H9 (cell line): ENCODE measurements around the gene TBC1D19. TPM values are rescaled to one million over a fixed set of nuclear protein-coding genes. Genes with fewer than 3 reads are reported as not detected.

Source experiments
- DNase-seq: peaks from one replicate; pipeline ENCODE4 v3.0.0-alpha.2; 2017
- H2AFZ ChIP-seq: one replicate; pipeline ENCODE4 v1.6.1; 2013; ENCODE audit warnings: mild to moderate bottlenecking, low read length, control low read depth, moderate library complexity
- H2AK5ac ChIP-seq: 2 replicates; pipeline ENCODE4 v1.6.1; 2013; ENCODE audit warnings: low read length, control low read depth, mixed read lengths; ENCODE audit not compliant: insufficient read length
- H2BK120ac ChIP-seq: one replicate; pipeline ENCODE4 v1.6.1; 2013; ENCODE audit warnings: low read depth, mild to moderate bottlenecking, low read length, control low read depth, inconsistent platforms; ENCODE audit not compliant: poor library complexity, severe bottlenecking
- H2BK12ac ChIP-seq: 2 replicates; pipeline ENCODE4 v1.6.1; 2013; ENCODE audit warnings: low read length, control low read depth, mixed read lengths, low read depth; ENCODE audit not compliant: insufficient read length
- H2BK15ac ChIP-seq: 2 replicates; pipeline ENCODE4 v1.6.1; 2013; ENCODE audit warnings: low read depth, low read length, control low read depth
- H2BK20ac ChIP-seq: one replicate; pipeline ENCODE4 v1.6.1; 2013; ENCODE audit warnings: low read depth, mild to moderate bottlenecking, low read length, control low read depth, inconsistent platforms; ENCODE audit not compliant: poor library complexity, severe bottlenecking
- H2BK5ac ChIP-seq: 2 replicates; pipeline ENCODE4 v1.6.1; 2013; ENCODE audit warnings: low read length, control low read depth, mixed read lengths; ENCODE audit not compliant: insufficient read length
- H3K14ac ChIP-seq: 2 replicates; pipeline ENCODE4 v1.6.1; 2013; ENCODE audit warnings: low read length, control low read depth; ENCODE audit not compliant: insufficient read depth
- H3K18ac ChIP-seq: 2 replicates; pipeline ENCODE4 v1.6.1; 2013; ENCODE audit warnings: low read depth, mild to moderate bottlenecking, mixed read lengths, low read length, control low read depth; ENCODE audit not compliant: insufficient read length
- H3K23ac ChIP-seq: 2 replicates; pipeline ENCODE4 v1.6.1; 2013; ENCODE audit warnings: low read length, control low read depth, mixed read lengths, low read depth; ENCODE audit not compliant: insufficient read length
- H3K23me2 ChIP-seq: 2 replicates; pipeline ENCODE4 v1.6.1; 2013; ENCODE audit warnings: low read depth, mild to moderate bottlenecking, mixed read lengths, low read length, control low read depth; ENCODE audit not compliant: insufficient read length, poor library complexity, severe bottlenecking
- H3K27ac ChIP-seq: 2 replicates; pipeline ENCODE4 v1.5.1; 2013; ENCODE audit warnings: low read length, control low read depth, mixed read lengths, low read depth; ENCODE audit not compliant: insufficient read length
- H3K27me3 ChIP-seq: 2 replicates; pipeline ENCODE4 v1.6.1; 2013; ENCODE audit warnings: low read length, control low read depth, inconsistent platforms; ENCODE audit not compliant: insufficient read depth
- H3K4ac ChIP-seq: 2 replicates; pipeline ENCODE4 v1.6.1; 2013; ENCODE audit warnings: low read depth, mild to moderate bottlenecking, control low read depth, inconsistent platforms, low read length, moderate library complexity
- H3K4me1 ChIP-seq: 2 replicates; pipeline ENCODE4 v1.6.1; 2013; ENCODE audit warnings: low read length, control low read depth, inconsistent platforms; ENCODE audit not compliant: insufficient read depth
- H3K4me2 ChIP-seq: 2 replicates; pipeline ENCODE4 v1.6.1; 2013; ENCODE audit warnings: low read length, control low read depth, mixed read lengths; ENCODE audit not compliant: insufficient read length, insufficient read depth
- H3K56ac ChIP-seq: 2 replicates; pipeline ENCODE4 v1.6.1; 2013; ENCODE audit warnings: low read depth, mild to moderate bottlenecking, mixed read lengths, low read length, control low read depth; ENCODE audit not compliant: insufficient read length
- H3K79me1 ChIP-seq: 2 replicates; pipeline ENCODE4 v1.6.1; 2013; ENCODE audit warnings: low read depth, mild to moderate bottlenecking, moderate library complexity, low read length, control low read depth, inconsistent platforms; ENCODE audit not compliant: insufficient read depth, poor library complexity, severe bottlenecking
- H3K79me2 ChIP-seq: 2 replicates; pipeline ENCODE4 v1.6.1; 2013; ENCODE audit warnings: low read length, control low read depth, inconsistent platforms; ENCODE audit not compliant: insufficient read depth
- H3K9ac ChIP-seq: 2 replicates; pipeline ENCODE4 v1.6.1; 2013; ENCODE audit warnings: low read length, control low read depth, mixed read lengths; ENCODE audit not compliant: insufficient read length; ENCODE audit errors: extremely low read depth
- H3K9me3 ChIP-seq: one replicate; pipeline ENCODE4 v1.6.1; 2013; ENCODE audit warnings: low read depth, low read length, inconsistent platforms; ENCODE audit not compliant: control insufficient read depth
- H3T11ph ChIP-seq: one replicate; pipeline ENCODE4 v1.6.1; 2013; ENCODE audit warnings: mild to moderate bottlenecking, low read length, control low read depth, inconsistent platforms
- H4K20me1 ChIP-seq: one replicate; pipeline ENCODE4 v1.6.1; 2013; ENCODE audit not compliant: control insufficient read depth, insufficient read length, insufficient read depth
- H4K5ac ChIP-seq: 2 replicates; pipeline ENCODE4 v1.6.1; 2013; ENCODE audit warnings: low read depth, mild to moderate bottlenecking, mixed read lengths, low read length, control low read depth; ENCODE audit not compliant: insufficient read length
- H4K8ac ChIP-seq: replicated peaks from 2 replicates; pipeline ENCODE4 v1.6.1; 2013; ENCODE audit warnings: low read length, control low read depth, mixed read lengths, low read depth; ENCODE audit not compliant: insufficient read length
- H4K91ac ChIP-seq: 2 replicates; pipeline ENCODE4 v1.6.1; 2013; ENCODE audit warnings: low read depth, mild to moderate bottlenecking, moderate library complexity, mixed read lengths, low read length, control low read depth; ENCODE audit not compliant: insufficient read length
- H3K27ac Mint-ChIP-seq, 3 experiments: 2 replicates in 2 of 3; 3 replicates in 1 of 3; pipeline ENCODE4 v1.8.0; 2020 to 2021; ENCODE audit warnings: mixed read lengths in 3 of 3, mild to moderate bottlenecking in 1 of 3, moderate library complexity in 1 of 3
- H3K27me3 Mint-ChIP-seq: 2 replicates; pipeline ENCODE4 v1.8.0; 2021; ENCODE audit warnings: low read depth, mild to moderate bottlenecking, moderate library complexity, mixed read lengths
- H3K36me3 Mint-ChIP-seq, 3 experiments: 2 replicates in 2 of 3; 3 replicates in 1 of 3; pipeline ENCODE4 v1.8.0; 2020 to 2021; ENCODE audit warnings: low read depth in 3 of 3, mixed read lengths in 3 of 3; ENCODE audit not compliant: insufficient read depth in 1 of 3
- H3K4me1 Mint-ChIP-seq, 2 experiments: 2 replicates each; pipeline ENCODE4 v1.8.0; 2020; ENCODE audit warnings: mixed read lengths in 2 of 2
- H3K4me3 Mint-ChIP-seq, 2 experiments: 2 replicates in 1 of 2; 3 replicates in 1 of 2; pipeline ENCODE4 v1.8.0; 2020 to 2021; ENCODE audit warnings: mild to moderate bottlenecking in 2 of 2, mixed read lengths in 2 of 2, moderate library complexity in 1 of 2
- H3K9me3 Mint-ChIP-seq, 2 experiments: 2 replicates in 1 of 2; 3 replicates in 1 of 2; pipeline ENCODE4 v1.8.0; 2020; ENCODE audit warnings: mild to moderate bottlenecking in 2 of 2, mixed read lengths in 2 of 2, moderate library complexity in 1 of 2
- CTCF ChIP-seq: fragments of 200-600 bp; sonication (generic); conservative IDR thresholded peaks from 3 replicates; pipeline ENCODE4 v1.8.0; 2021; ENCODE audit warnings: antibody characterized with exemption, mild to moderate bottlenecking
- WGBS: extraction: QIAGEN DNeasy Blood & Tissue Kit; methylation state at CpG from one replicate; pipeline ENCODE4 v1.1.7; 2013; ENCODE audit warnings: missing lambda C conversion rate, low lambda C conversion rate, mixed read lengths; ENCODE audit not compliant: insufficient read length; ENCODE audit errors: extremely low coverage; 5-methylcytosine and 5-hydroxymethylcytosine counted together
- total RNA-seq: library from RNA; stranded (reverse); gene quantifications from 2 replicates; pipeline ENCODE4 v1.2.1, GENCODE V29; 2021

The TBC1D19 gene
- total RNA-seq, 1 experiment from 2014 or later = 3.2 TPM

- Mint-ChIP-seq H3K27ac (no peak overlapping the region), H3K4me3 (no peak overlapping the region), H3K9me3 (no peaks in the 10 kb centered on the region), H3K36me3 (no peaks in the 10 kb centered on the region), H3K4me1 (no peaks in the 10 kb centered on the region), H3K27me3 (no peaks in the 10 kb centered on the region)
- Histone ChIP-seq H2BK5ac (no peak overlapping the region), H3K9me3 (no peaks in the 10 kb centered on the region), H2BK120ac (no peak overlapping the region), H4K91ac (no peak overlapping the region), H4K5ac (no peak overlapping the region), H4K8ac (no peak overlapping the region), H3K23me2 (no peaks in the 10 kb centered on the region), H2BK15ac (no peak overlapping the region), H2AFZ (no peak overlapping the region), H3K56ac (no peak overlapping the region), H3K9ac (no peak overlapping the region), H3K4me2 (no peak overlapping the region), H3K14ac (no peak overlapping the region), H3K27ac (no peak overlapping the region), H3K18ac (no peak overlapping the region), H3T11ph (no peak overlapping the region), H3K4me1 (no peaks in the 10 kb centered on the region), H3K79me2 (no peaks in the 10 kb centered on the region), H3K4ac (no peak overlapping the region), H2BK20ac (no peak overlapping the region), H4K20me1 (no peaks in the 10 kb centered on the region), H2BK12ac (no peak overlapping the region), H3K27me3 (no peaks in the 10 kb centered on the region), H3K79me1 (no peaks in the 10 kb centered on the region), H2AK5ac (no peak overlapping the region), H3K23ac (no peak overlapping the region)
- no peak for DNase-seq
- WGBS = no CpG with 5 or more reads among the region's 6 CpGs
- no peak for TF ChIP-seq CTCF
Observed at GRCh38 chr4:26726655-26727387, 142.9 kb downstream of the TBC1D19 start.
